HFFc6 (cell line): ENCODE measurements around the gene AGPAT1. TPM values are rescaled to one million over a fixed set of nuclear protein-coding genes. Genes with fewer than 3 reads are reported as not detected.

Experiments used
- DNase-seq: peaks from one replicate; pipeline ENCODE4 v3.0.0-alpha.2; 2018
- H3K27ac Mint-ChIP-seq: 2 replicates; pipeline ENCODE4 v1.8.0; 2020; ENCODE audit warnings: mild to moderate bottlenecking, mixed read lengths
- H3K27me3 Mint-ChIP-seq: 2 replicates; pipeline ENCODE4 v1.8.0; 2021; ENCODE audit warnings: mild to moderate bottlenecking, moderate library complexity, mixed read lengths; ENCODE audit not compliant: insufficient read depth
- H3K36me3 Mint-ChIP-seq: 2 replicates; pipeline ENCODE4 v1.8.0; 2021; ENCODE audit warnings: low read depth, mixed read lengths
- H3K4me1 Mint-ChIP-seq: 2 replicates; pipeline ENCODE4 v1.8.0; 2020; ENCODE audit warnings: low read depth, mixed read lengths
- H3K4me3 Mint-ChIP-seq: 2 replicates; pipeline ENCODE4 v1.8.0; 2020; ENCODE audit warnings: mild to moderate bottlenecking, moderate library complexity, mixed read lengths
- H3K9me3 Mint-ChIP-seq: 2 replicates; pipeline ENCODE4 v1.8.0; 2020; ENCODE audit warnings: mild to moderate bottlenecking, mixed read lengths
- CTCF ChIP-seq: fragments of 200-600 bp; sonication (generic); IDR thresholded peaks from 2 replicates; pipeline ENCODE4 v1.5.0; 2021; ENCODE audit warnings: antibody characterized with exemption, mild to moderate bottlenecking
- total RNA-seq, 6 experiments: library from RNA; stranded (reverse); fragmentation: NEBNext Ultra II Directional; extraction: Animal tissue kit (Norgen Biotek cat#: 25700); gene quantifications; 2 replicates in 1 of 6; 3 replicates in 5 of 6; pipeline ENCODE4 v1.2.3, GENCODE V29; 2021

AGPAT1 gene
- total RNA-seq, 6 experiments from 2014 or later: 88.8 to 114 (median 104) TPM

GRCh38 chr6:32176476-32177182 is 745 bp upstream of the AGPAT1 start:
- no peaks in the 10 kb centered on the region for H3K9me3 Mint-ChIP-seq
- H3K27ac Mint-ChIP-seq: peak overlapping the region; percentile 99
- TF ChIP-seq CTCF: no peak
- peak; percentile 44 for DNase-seq
- H3K27me3 Mint-ChIP-seq: no peaks in the 10 kb centered on the region; the same call in 1 of the 2 replicates
- peaks cover 15% of the 10 kb centered on the region for H3K36me3 Mint-ChIP-seq
- peak overlapping the region; percentile 96 for H3K4me3 Mint-ChIP-seq
- peaks cover 69% of the 10 kb centered on the region for H3K4me1 Mint-ChIP-seq

GRCh38 chr6:32175322-32175710 is 568 bp downstream of the AGPAT1 start:
- H3K27ac Mint-ChIP-seq: peak overlapping the region; percentile 99
- peaks cover 77% of the 10 kb centered on the region for H3K4me1 Mint-ChIP-seq
- no peak for DNase-seq

GRCh38 chr6:32174416-32174815 is 1.5 kb downstream of the AGPAT1 start:
- Mint-ChIP-seq H3K27ac (no peak overlapping the region), H3K36me3 (peaks cover 27% of the 10 kb centered on the region), H3K4me1 (peaks cover 77% of the 10 kb centered on the region), H3K9me3 (no peaks in the 10 kb centered on the region), H3K27me3 (peaks cover 3% of the 10 kb centered on the region; the same call in 1 of the 2 replicates), H3K4me3 (peak overlapping the region; percentile 96)
- no peak for TF ChIP-seq CTCF
- DNase-seq: no peak

More at GRCh38 chr6:32175322-32175710, 568 bp downstream of the AGPAT1 start:
- peak overlapping the region; percentile 96 for H3K4me3 Mint-ChIP-seq
- peaks cover 22% of the 10 kb centered on the region for H3K36me3 Mint-ChIP-seq
- peaks cover 3% of the 10 kb centered on the region; the same call in 1 of the 2 replicates for H3K27me3 Mint-ChIP-seq
- TF ChIP-seq CTCF: no peak
- no peaks in the 10 kb centered on the region for H3K9me3 Mint-ChIP-seq

GRCh38 chr6:32173051-32173727 is 2.7 kb downstream of the AGPAT1 start:
- peaks cover 28% of the 10 kb centered on the region for H3K36me3 Mint-ChIP-seq
- no peak for TF ChIP-seq CTCF
- H3K27me3 Mint-ChIP-seq: peaks cover 7% of the 10 kb centered on the region
- 0 out of 2 replicates have a peak overlapping the region, but pooled peaks have one; percentile 3 for H3K27ac Mint-ChIP-seq
- peaks cover 80% of the 10 kb centered on the region for H3K4me1 Mint-ChIP-seq
- no peaks in the 10 kb centered on the region for H3K9me3 Mint-ChIP-seq
- no peak overlapping the region; the same call in 1 of the 2 replicates for H3K4me3 Mint-ChIP-seq
- no peak for DNase-seq

GRCh38 chr6:32171234-32171633 is 4.7 kb downstream of the AGPAT1 start:
- H3K27me3 Mint-ChIP-seq: peaks cover 7% of the 10 kb centered on the region
- TF ChIP-seq CTCF: no peak
- no peak for DNase-seq
- no peak overlapping the region for H3K4me3 Mint-ChIP-seq
- H3K27ac Mint-ChIP-seq: peak overlapping the region; percentile 21; the same call in 1 of the 2 replicates
- H3K36me3 Mint-ChIP-seq: peaks cover 34% of the 10 kb centered on the region
- H3K4me1 Mint-ChIP-seq: peaks cover 67% of the 10 kb centered on the region
- H3K9me3 Mint-ChIP-seq: no peaks in the 10 kb centered on the region
